Hypothalamus (tissue), 51 donors: ENCODE data around the gene DENND1A.
"Not testable (repeated sequence)": the region's sequence is repeated elsewhere in the genome, so short reads cannot be mapped to it uniquely, and the experiment has no call there.

ENCODE experiments used
- DNase-seq, 51 donors: peaks; one replicate each; lab custom pipeline; 2025; lab: John Stamatoyannopoulos, UW

DENND1A gene

DNA sequence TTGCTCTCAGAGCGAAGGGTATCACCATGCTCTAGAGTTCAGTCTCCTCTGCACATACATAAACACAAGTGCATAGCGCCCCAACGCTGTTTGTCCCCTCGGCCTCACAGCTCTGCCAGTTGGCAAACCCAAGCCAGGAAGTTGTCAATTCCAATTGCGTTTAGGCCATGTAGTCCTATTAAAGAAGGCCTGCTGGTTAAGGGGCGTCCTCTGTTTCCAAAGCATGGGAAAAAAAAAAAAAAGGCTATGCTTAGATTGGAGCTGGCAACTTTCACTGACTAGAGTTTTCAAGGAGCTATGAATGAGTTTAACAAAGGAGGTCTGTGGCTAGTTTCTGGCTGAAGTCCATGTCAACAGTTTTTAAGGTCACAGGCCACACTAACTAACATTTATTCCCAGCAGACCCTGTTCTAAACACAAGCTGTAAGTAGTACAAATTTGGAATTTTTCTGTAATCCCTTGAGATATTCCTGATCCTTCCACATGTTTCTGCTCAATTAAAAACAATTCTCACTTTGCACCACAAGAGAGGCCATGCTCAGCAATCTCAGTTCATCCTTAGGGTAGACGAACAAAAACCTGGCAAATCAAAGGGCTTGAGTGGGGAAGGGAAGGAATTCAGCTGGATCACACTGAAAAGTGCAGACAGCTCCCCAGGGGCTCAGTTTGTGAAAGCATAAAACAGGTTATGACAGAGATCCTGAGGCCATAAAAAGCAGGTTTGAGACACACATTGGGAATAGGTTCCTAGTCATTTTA lies 187.7 kb downstream of the DENND1A start:
- DNase-seq, result peak in 33 of 51 donors; percentile 1 to 72 (median 30)

DNA sequence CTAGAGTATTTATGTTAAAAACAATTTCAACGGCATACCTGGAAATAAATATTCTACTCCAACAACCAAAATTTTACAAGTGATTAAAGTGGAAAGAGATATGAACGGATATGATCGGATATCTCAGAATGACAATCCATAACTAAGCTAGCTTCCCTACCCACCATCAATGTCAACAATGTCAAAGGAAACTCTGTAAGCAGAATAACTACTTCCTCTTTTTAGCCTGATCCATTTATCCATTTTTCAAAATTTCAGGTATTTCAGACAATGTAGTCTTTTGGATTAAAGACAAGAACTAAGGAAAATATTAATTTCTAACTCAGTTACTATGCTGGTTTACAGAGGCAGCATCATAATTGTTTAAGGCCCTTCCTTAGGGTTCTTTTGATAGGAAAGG lies 188.7 kb downstream of the DENND1A start:
- DNase-seq, result no peak

DNA sequence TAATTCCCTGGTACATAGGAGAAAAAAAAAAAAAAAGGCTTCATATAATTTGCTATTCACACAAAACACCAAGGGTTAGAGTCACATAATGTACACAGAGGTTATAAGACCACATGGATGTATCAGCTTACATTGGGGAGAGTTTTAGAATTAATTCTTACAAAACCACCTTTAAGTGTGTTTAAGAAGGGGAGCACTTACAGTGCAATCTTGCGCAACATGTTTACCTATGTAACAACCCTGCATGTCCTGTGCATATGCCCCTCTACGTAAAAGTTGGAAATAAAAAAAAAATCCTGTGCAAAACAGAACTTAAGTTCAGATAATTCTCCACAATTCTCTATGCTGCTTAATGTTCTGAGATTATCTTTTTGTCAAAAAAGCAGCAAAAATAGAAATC lies 190.0 kb downstream of the DENND1A start:
- no peak for DNase-seq

DNA sequence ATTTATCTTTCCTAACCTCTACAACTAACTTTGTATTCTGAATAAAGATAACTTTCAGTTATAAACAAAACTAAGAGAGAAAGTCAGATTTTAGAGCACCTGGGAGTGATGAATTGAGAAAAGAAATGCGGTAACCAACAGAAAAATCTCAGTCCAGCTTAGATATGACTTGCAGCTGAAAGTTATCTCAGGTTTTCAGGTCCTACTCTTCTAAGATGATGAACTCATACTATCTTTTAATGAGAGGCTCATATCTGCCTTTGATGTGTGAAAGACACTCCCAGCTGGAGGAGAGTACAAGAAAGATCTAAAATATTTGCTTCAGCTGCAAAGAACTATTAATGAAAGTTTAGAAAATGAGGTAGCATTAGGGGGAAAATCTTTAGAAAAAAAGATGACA lies 190.5 kb downstream of the DENND1A start:
- no peak for DNase-seq

DNA sequence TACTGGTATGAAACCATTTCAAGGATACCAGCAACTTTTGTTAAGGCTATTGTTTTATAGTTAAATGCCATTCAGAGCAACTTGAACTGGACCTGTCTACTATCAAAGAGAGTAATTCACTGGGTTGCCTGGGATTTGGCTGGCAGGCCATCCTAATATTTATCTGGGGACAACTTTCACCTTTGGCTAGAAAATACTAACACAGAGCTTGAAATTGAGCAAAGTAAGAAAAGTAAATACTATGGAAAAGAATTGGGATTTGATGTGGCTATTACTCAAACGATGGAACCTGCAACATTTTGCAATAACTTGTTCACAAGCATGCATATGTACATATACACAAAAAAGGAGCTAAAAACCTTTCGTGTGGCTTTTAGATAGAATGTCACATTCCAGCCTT lies 191.3 kb downstream of the DENND1A start:
- DNase-seq, result no peak

DNA sequence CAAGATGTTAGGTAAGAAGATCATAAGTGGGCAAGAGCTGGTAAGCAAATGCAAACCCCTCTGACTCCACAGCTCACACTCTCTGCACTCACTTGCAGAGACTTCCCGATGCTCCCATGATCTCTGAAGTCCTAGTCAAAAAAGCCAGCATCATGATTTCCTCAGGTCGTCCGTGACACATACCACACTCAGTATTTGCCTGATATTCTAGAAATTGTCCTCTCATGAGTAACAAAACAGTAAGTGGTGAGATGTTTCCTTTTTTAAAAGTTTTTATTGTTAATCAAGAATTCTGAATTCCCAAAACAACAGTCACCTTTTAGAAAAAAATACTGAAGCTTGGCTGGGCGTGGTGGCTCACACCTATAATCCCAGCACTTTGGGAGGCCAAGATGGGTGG lies 194.6 kb downstream of the DENND1A start:
- no peak for DNase-seq

DNA sequence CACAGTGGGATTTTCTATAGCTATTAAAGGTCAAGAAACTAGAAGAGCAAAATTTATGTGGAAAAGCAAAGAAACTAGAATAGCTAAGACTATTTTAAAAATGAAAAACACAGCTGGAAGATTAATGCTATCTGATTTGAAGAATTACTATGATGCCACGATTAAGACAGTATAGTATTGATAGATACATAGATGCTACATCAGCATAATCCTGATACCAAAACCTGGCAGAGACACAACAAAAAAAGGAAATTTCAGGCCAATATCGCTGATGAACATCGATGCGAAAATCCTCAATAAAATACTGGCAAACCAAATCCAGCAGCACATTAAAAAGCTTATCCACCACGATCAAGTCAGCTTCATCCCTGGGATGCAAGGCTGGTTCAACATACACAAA lies 201.4 kb downstream of the DENND1A start:
- not testable (repeated sequence) for DNase-seq

DNA sequence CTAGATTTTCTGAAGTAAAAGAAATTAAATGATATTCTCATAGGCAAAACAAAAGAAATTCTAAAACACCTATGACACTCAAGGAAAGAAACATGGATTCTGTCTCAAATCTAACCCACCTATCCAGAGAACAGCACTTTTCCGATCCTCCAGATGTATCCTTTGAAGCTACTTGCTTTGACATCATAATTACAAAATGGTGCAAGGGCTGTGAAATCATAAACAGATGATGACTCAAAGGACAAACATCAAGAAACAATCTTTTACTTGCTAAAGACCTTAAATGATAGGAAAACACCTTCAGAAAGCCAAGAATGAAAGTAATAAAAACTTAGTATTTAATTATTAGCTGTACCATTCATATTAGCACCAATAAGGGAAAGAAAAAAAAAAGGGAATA lies 202.6 kb downstream of the DENND1A start:
- no peak for DNase-seq

DNA sequence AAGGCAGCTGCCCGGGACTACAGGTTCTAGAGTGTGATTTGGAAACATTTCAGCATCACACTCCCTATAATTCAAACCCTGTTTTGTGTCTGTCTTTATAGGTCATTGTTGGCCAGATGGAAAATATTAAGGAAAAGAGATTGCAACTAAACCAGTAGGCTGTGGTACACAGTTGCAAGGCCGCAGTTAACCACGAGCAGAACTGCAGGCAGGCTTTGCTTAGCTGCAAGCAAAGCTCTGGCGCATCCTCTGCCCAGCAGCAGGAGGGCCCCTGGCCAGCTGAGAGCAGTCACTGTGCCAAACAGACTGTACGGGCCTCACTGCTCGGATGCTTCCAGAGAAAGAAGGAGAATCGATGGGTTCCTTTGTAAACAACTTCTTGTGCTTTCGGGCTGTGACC lies 204.5 kb downstream of the DENND1A start:
- peak in 35 of 51 donors; percentile 1 to 74 (median 36) for DNase-seq

DNA sequence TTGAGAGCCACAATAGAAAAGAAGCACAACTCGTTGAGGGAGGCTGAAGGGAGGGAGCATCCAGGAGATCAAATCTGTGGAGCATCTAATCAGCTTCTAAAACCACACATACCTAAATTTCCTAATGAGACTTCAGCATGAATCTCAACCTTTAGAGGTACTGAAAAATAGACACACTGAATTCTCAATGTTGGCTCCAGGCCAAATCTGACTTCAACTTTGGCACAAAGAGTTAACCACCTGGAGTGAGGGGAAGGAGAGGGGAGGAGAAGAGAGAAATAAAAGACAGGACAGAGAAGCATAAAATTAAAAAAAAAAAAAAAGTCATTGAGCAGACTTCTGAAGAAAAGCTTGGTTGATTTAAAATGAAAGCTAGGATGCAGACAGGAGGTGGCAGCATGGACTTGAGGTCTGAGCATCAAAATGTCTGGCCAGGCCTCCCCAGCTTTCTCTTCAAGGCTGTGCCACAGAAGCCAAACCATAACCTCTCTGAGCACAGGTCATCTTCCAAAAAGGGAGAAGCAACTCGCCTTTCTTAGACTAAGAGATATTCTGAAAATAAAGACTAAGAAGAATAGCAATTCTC lies 205.6 kb downstream of the DENND1A start:
- peak in 10 of 51 donors; percentile 1 to 26 (median 10) for DNase-seq

DNA sequence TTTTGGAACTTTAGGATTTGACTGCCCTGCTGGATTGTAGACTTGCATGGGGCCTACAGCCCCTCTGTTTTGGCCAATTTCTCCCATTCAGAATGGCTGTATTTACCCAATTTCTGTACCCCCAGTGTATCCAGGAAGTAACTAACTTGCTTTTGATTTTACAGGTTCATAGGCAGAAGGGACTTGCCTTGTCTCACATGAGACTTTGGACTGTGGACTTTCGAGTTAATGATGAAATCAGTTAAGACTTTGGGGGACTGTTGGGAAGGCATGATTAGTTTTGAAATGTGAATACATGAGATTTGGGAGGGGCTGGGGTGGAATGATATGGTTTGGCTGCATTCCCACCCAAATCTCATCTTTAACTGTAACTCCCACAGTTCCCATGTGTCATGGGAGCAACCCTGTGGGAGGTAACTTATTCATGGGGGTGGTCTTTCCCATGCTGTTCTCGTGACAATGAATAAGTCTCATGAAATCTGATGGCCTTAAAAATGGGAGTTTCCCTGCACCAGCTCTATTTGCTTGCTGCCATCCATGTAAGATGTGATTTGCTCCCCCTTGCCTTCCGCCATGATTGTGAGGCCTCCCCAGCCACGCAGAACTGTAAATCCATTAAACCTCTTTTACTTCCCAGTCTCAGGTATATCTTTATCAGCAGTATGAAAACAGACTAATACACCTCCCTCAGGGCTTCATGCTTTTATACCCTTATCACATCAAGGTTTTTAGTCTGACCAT lies 206.6 kb downstream of the DENND1A start:
- DNase-seq, result no peak

DNA sequence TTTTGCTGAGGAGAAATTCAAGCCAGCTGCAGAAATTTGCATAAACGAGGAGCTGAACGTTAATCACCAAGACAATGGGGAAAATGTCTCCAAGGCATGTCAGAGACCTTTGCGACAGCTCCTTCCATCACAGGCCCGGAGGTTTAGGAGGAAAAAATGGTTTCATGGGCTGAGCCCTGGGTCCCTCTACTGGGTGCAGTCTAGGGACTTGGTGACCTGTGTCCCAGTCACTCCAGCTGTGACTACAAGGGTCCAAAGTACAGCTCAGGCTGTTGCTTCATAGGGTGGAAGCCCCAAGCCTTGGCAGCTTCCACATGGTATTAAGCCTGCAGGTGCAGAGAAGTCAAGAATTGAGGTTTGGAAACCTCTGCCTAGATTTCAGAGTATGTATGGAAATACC lies 207.5 kb downstream of the DENND1A start:
- no peak for DNase-seq

DNA sequence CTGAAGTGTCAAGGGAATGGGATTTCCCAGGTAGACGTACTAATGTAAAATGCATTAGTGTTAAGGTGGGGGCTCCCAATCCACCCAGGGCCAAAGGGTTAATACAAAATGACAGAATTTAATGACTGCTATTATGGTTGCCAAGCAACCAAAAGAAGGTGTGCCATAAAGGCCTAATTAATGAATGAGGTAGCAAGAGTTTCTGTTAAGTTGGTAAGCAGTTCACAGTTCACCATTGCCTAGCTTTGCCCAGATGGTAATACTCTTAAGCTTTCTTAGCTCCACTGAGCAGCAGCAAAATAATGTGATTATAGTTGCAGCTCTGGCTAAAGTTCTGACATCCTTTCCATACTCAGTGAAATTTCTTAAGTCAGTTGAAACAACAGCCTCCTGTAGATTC lies 211.7 kb downstream of the DENND1A start:
- DNase-seq, result no peak

DNA sequence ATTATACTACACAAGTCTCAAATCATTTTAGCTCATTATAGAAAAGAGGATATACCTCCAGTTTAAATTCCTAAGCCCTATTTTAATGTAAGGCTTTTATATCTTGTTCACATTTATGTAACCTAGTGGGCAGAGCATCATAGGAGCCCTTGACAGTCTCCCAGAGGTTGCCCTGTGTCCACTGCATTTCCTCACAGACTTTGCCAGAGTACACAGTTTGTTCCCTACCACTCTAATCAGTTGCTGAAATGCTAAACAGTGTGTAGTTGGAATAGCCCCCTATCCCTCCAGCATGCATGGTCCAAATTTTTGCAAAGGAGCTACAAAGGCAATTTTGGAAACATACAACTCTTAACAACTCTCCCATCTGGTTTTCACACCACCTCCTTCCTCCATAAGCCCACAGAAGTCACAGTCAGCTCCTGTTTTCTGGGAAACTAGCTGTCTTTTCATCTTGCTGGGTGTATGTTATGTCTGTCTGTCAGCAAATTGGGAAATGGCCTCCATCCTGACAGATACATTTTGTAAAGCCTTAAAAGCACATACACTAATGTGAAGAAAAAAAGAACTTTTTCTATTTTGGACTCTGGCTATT lies 212.2 kb downstream of the DENND1A start:
- DNase-seq, result no peak

DNA sequence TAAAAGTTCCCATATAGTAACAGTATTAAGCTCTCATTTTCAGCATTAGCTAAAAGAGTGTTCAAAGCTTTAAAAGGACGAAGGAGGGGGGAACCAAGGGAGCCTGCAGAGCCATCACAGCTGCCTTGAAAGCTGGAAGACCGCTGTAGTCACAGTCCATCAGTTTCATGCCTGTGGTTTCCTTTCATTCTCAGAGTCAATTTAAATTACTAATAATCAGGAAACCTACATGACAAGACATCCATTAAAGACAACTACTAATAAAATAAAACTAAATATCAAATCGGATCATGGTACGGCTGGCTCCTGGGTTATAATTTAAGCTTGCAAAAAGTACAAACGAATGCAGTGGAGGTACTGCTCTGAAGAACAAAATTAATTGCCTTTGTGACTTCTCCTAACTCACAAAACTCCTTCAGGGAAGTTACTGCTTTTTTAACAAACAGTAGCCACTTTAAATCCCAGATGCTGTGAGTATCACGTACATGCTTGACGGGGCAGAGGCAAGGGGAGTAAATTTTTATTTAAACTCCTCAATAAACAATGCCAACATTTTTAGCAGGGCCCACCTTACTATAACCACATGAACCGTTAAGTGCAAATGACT lies 213.5 kb downstream of the DENND1A start:
- no peak for DNase-seq

DNA sequence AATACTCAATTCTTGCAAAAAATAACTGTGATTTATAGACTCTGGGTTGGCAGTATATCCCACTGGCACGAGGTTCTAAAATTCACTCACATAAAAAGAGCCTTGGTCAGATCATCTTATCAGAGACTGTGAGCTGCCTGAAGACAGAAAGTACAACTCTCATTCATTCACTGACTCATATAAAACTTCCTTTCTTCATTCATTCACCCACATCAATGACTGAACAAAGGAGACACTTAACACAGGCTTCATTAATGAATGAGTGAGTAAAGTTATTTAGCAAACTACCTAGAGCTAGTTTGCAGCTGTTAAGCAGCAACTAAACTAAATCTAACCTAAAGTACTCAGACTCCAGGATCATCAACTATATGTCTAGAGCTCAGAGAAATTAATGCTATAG lies 214.7 kb downstream of the DENND1A start:
- DNase-seq, result no peak

DNA sequence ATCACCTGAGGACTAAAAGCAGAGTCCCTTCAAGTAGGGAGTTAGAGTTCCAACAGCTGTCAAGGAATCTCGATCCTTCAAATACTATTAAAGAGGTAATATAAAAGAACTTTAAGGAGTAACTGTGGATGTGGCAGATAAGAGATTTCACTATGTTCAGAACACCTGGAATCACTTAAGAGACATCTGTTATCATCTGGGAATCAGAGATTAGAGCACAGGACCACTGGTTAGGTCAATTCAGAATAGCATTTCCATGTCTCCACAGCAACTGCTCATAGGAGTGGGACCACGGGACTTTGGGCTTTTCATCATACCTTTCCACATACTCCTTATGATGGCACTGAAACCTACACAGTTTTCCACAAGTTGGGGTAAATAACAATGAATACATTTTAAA lies 216.6 kb downstream of the DENND1A start:
- no peak for DNase-seq

DNA sequence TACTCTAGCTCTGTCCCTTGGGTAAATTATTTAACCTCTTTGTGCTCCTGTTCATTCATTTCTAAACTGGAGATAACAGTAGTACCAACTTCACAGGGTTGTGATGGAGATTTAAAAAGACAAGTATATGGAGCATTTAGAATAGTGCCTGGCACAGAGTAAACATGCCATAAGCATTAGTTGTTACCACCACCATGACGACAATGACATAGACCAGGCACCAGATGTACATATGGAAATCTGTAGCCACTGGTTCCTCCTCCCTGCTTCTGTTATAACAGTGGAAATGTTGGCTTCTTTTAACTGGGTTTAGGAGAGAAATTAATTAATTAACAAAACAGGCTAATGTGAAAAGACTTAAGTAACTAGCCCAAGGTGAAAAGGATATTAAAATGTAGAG lies 217.5 kb downstream of the DENND1A start:
- no peak for DNase-seq

DNA sequence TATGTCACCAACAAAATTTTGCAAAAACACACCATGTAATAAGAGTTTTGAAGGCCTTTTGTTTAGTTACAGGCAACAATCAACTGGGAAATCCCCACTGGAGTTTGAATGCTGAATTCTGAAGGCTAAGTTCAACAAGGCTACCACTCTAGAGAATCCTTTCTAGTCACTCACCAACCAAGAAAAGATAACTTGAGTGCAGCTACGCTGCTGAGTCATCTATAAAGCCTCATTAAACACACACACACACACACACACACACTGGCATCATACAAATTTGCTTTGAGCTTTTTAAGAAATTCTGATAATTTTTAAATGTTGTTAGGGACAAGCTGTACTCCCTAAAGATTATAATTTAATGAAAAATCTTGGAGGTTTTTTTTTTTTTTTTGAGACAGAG lies 219.6 kb downstream of the DENND1A start:
- no peak for DNase-seq

DNA sequence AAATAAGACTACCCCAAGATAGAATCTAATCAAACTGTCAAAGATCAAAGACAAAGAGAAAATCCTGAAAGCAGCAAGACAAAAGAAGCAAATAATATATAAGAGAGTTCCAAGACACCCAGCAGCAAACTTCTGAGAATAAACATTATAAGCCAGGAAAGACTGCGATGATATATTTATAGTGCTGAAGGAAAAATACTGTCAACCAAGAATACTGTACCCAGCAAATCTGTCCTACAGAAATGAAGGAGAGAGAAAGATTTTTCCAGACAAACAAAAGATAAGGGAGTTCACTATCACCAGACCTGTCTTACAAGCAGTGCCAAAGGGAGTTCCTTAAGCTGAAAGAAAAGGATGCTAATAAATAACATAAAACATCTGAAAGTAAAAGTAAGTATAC lies 227.4 kb downstream of the DENND1A start:
- DNase-seq, result no peak

DNA sequence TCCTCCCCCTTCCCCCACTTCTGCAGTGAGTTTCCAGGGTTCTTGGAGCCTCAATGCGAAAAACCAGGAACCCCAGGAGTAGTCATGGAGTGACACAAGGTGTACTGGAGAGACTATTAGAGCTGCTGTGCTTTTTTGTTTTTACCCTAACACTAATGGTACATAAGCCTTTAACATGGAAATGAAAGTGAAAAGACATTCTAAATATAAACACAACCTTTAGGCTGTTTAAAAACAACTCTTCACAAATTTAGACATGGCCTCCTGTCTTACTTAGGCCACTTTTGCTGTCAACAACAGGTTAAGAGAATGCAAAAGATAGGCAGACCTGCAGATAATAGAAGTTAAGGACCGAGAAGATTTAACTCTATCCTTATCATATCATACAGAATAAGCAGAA lies 232.2 kb downstream of the DENND1A start:
- no peak for DNase-seq
